OCI-M2 (cell line): Measurements from ENCODE around the gene C3orf18.

Experiments
- DNase-seq: peaks from one replicate; lab custom pipeline; 2025; ENCODE audit not compliant: unreplicated experiment; lab: John Stamatoyannopoulos, UW

The C3orf18 gene

GRCh38 chr3:50567386-50568167 is at the start of gene C3orf18:
Gene C3orf18 (minus strand): TSS chr3:50567747. CDS start chr3:50565699, 2,048 bp downstream.
- no peak for DNase-seq

- DNase-seq: peak; percentile 74
These were observed 49.2 kb upstream of the C3orf18 start for GRCh38 chr3:50616770-50617095.

GRCh38 chr3:50616003-50616769 is 48.6 kb upstream of the C3orf18 start:
- DNase-seq: peak; percentile 54

GRCh38 chr3:50615190-50615589 is 47.6 kb upstream of the C3orf18 start:
- DNase-seq: no peak

GRCh38 chr3:50612970-50613846 is 45.7 kb upstream of the C3orf18 start:
- no peak for DNase-seq

GRCh38 chr3:50612234-50612882 is 44.8 kb upstream of the C3orf18 start:
- peak; percentile 35 for DNase-seq

GRCh38 chr3:50611464-50612233 is 44.1 kb upstream of the C3orf18 start, which contains the start of gene CISH:
Gene CISH (minus strand): TSS chr3:50611774. CDS start chr3:50611650, 124 bp downstream.
- peak; percentile 59 for DNase-seq

GRCh38 chr3:50610992-50611463 is 43.5 kb upstream of the C3orf18 start:
- DNase-seq: no peak

GRCh38 chr3:50610181-50610971 is 42.8 kb upstream of the C3orf18 start:
- no peak for DNase-seq

- DNase-seq: no peak
These were observed 42.2 kb upstream of the C3orf18 start for GRCh38 chr3:50609763-50610085.

- DNase-seq: no peak
These were observed 41.7 kb upstream of the C3orf18 start for GRCh38 chr3:50609071-50609762.

GRCh38 chr3:50608278-50608677 is 40.7 kb upstream of the C3orf18 start:
- no peak for DNase-seq

- DNase-seq: no peak
These were observed 39.9 kb upstream of the C3orf18 start for GRCh38 chr3:50607271-50608091.

GRCh38 chr3:50606596-50606995 is 39.0 kb upstream of the C3orf18 start:
- no peak for DNase-seq

GRCh38 chr3:50605901-50606326 is 38.4 kb upstream of the C3orf18 start:
- DNase-seq: no peak

GRCh38 chr3:50604628-50605588 is 37.4 kb upstream of the C3orf18 start:
- DNase-seq: no peak
